ENCODE data around the gene MUC6. TPM values are rescaled to one million over a fixed set of nuclear protein-coding genes. Genes with fewer than 3 reads are reported as not detected.

Gene MUC6
- total and polyA plus RNA-seq, 2 of the 8 experiments (the other 6 are each of a cell fraction or from before 2014, with no cell fraction given), result not detected

- H3K79me1 ChIP-seq (ENCODE audit: low read depth, low read length), result no peaks in the 10 kb centered on the region
- H3K4me3 ChIP-seq (ENCODE audit: extremely low read depth in 1 of 4, insufficient read depth in 2 of 4, low read depth in 3 of 4, low read length in 4 of 4), result no peak overlapping the region
- H4K91ac ChIP-seq (replicated peaks; ENCODE audit: insufficient read length, low read length), result no peak overlapping the region
- H2AK5ac ChIP-seq (ENCODE audit: low read depth, low read length), result no peak overlapping the region
- no peaks in the 10 kb centered on the region for H3K23me2 ChIP-seq (ENCODE audit: low read depth, low read length)
- H3K4me2 ChIP-seq (ENCODE audit: insufficient read depth in 1 of 2, low read depth in 2 of 2, low read length in 2 of 2), result no peak overlapping the region
- H3K4ac ChIP-seq (replicated peaks; ENCODE audit: insufficient read length, low read depth, low read length), result no peak overlapping the region
- H2BK12ac ChIP-seq (ENCODE audit: low read depth, low read length), result no peak overlapping the region
- no peak overlapping the region for H3K9ac ChIP-seq (replicated peaks in 1 of 4; ENCODE audit: extremely low read depth in 1 of 4, low read depth in 3 of 4, low read length in 3 of 4)
- no peak overlapping the region for H2BK15ac ChIP-seq (ENCODE audit: low read length)
- H3K14ac ChIP-seq (ENCODE audit: insufficient read length), result no peak overlapping the region
- no peaks in the 10 kb centered on the region for H3K79me2 ChIP-seq (ENCODE audit: control insufficient read depth in 1 of 2, insufficient read depth in 2 of 2, low read length in 2 of 2)
- FAIRE-seq, result no peak
- H3K27ac ChIP-seq (ENCODE audit: low read depth, low read length), result no peak overlapping the region
- WGBS, 2 experiments (ENCODE audit: extremely low coverage in 1 of 2, insufficient coverage in 1 of 2, insufficient read length in 1 of 2, insufficient replicate concordance in 2 of 2, low coverage in 1 of 2, low lambda C conversion rate in 2 of 2, missing lambda C conversion rate in 1 of 2), result 91% methylated on average over 20 of the region's 33 CpGs; no CpG with 5 or more reads in 1 of the 2 experiments
- no peak overlapping the region for H2BK120ac ChIP-seq (replicated peaks; ENCODE audit: low read depth, low read length)
- ChIA-PET CTCF (ENCODE audit: partially characterized antibody) (no interaction called here), POLR2A (ENCODE audit: partially characterized antibody) (no interaction called here)
- no peak overlapping the region for H2BK5ac ChIP-seq (ENCODE audit: low read depth, low read length)
- DNase-seq (ENCODE audit: low read depth in 1 of 2, low spot score in 2 of 2), result no peak
- no peak overlapping the region for H4K8ac ChIP-seq (ENCODE audit: extremely low read depth, insufficient read depth, low read length)
- no peak overlapping the region for H4K5ac ChIP-seq (ENCODE audit: insufficient read length, low read depth, low read length)
- H2AFZ ChIP-seq (ENCODE audit: low read length), result no peak overlapping the region
- no peak overlapping the region for H3K18ac ChIP-seq (ENCODE audit: extremely low read depth, low read length)
- H3K9me3 ChIP-seq (ENCODE audit: insufficient read depth in 2 of 2, low read depth in 1 of 2, low read length in 1 of 2), result no peaks in the 10 kb centered on the region
- H4K20me1 ChIP-seq (replicated peaks in 1 of 2; ENCODE audit: control insufficient read depth in 1 of 2, insufficient read depth in 2 of 2, low read length in 2 of 2), result no peaks in the 10 kb centered on the region
- H2BK20ac ChIP-seq (ENCODE audit: low read length), result no peak overlapping the region
- H3K36me3 ChIP-seq (ENCODE audit: control insufficient read depth in 2 of 4, insufficient read depth in 4 of 4, low read length in 3 of 4), result no peaks in the 10 kb centered on the region
- H3K4me1 ChIP-seq (replicated peaks in 1 of 4; ENCODE audit: control insufficient read depth in 3 of 4, insufficient read depth in 4 of 4, low read length in 3 of 4), result no peaks in the 10 kb centered on the region
- H3K56ac ChIP-seq (replicated peaks; ENCODE audit: insufficient read length, low read depth, low read length), result no peak overlapping the region
- H3K23ac ChIP-seq (ENCODE audit: insufficient read length), result no peak overlapping the region
- H3K27me3 ChIP-seq (replicated peaks in 1 of 4; ENCODE audit: control insufficient read depth in 3 of 4, extremely low read depth in 1 of 4, insufficient read depth in 3 of 4, low read length in 3 of 4), result no peaks in the 10 kb centered on the region
- TF ChIP-seq TEAD4 (IDR thresholded peaks at IDR 0.05; ENCODE audit: low read depth, low read length) (no peak), E2F6 (IDR thresholded peaks at IDR 0.05) (no peak), CREB1 (IDR thresholded peaks at IDR 0.05) (no peak), SP2 (IDR thresholded peaks at IDR 0.05; ENCODE audit: low read length) (no peak), FOSL1 (IDR thresholded peaks at IDR 0.05; ENCODE audit: insufficient read depth, low read depth, low read length) (no peak), MAFK (IDR thresholded peaks at IDR 0.05; ENCODE audit: low read depth, low read length) (no peak), RXRA (IDR thresholded peaks at IDR 0.05; ENCODE audit: insufficient read depth, low read depth, low read length) (no peak), SRF (IDR thresholded peaks at IDR 0.05; ENCODE audit: low read depth, low read length) (no peak), CBX8 (IDR thresholded peaks at IDR 0.05; ENCODE audit: borderline replicate concordance, low read depth, low read length) (no peak), CBX5 (IDR thresholded peaks at IDR 0.05; ENCODE audit: low read depth, low read length) (no peak), JUN (IDR thresholded peaks at IDR 0.05; ENCODE audit: low read depth, low read length) (no peak), USF2 (IDR thresholded peaks at IDR 0.05; ENCODE audit: low read length) (no peak), KDM5A (IDR thresholded peaks at IDR 0.05; ENCODE audit: low read length) (no peak)
Measured at GRCh38 chr11:1081601-1082311, 45.2 kb upstream of the MUC6 start.

All from H1 (cell line).